Stimulated activated CD8-positive, alpha-beta memory T cell treated with anti-CD3 and anti-CD28 coated beads, Interleukin-2, amount 100 ng/mL, for 1 hour (primary cell): ENCODE data around the gene RUBCN.

Experiments used
- DNase-seq, 2 donors: peaks; one replicate each; pipeline ENCODE4 v3.0.0-alpha.2; 2020; ENCODE audit warnings: low read depth in 2 of 2

Gene RUBCN

GRCh38 chr3:197736491-197737318 is at the start of gene RUBCN:
RUBCN (minus strand) TSS chr3:197736904; CDS start chr3:197736719, 185 bp downstream.
- peak; percentile 81 to 88 for DNase-seq

- DNase-seq, result no peak
Measured at GRCh38 chr3:197784019-197784585, 47.4 kb upstream of the RUBCN start.

- DNase-seq, result no peak
Measured at GRCh38 chr3:197782230-197782629, 45.5 kb upstream of the RUBCN start.

GRCh38 chr3:197775317-197775716 is 38.6 kb upstream of the RUBCN start:
- DNase-seq, result no peak

GRCh38 chr3:197761784-197762183 is 25.1 kb upstream of the RUBCN start:
- no peak for DNase-seq

GRCh38 chr3:197758512-197758911 is 21.8 kb upstream of the RUBCN start:
- no peak for DNase-seq

- DNase-seq, result no peak
Measured at GRCh38 chr3:197756704-197757103, 20.0 kb upstream of the RUBCN start.

GRCh38 chr3:197753263-197753662 is 16.6 kb upstream of the RUBCN start:
- no peak for DNase-seq

- DNase-seq, result no peak
Measured at GRCh38 chr3:197752107-197752506, 15.4 kb upstream of the RUBCN start.

GRCh38 chr3:197750858-197751737 is 14.4 kb upstream of the RUBCN start:
- DNase-seq, result no peak

- DNase-seq, result peak; percentile 27 to 29
Measured at GRCh38 chr3:197750396-197750831, 13.7 kb upstream of the RUBCN start.

GRCh38 chr3:197749601-197750395 is 13.1 kb upstream of the RUBCN start, which contains the start of gene FYTTD1:
FYTTD1 (plus strand) TSS chr3:197749883; CDS start chr3:197749972, 89 bp downstream.
- peak; percentile 79 to 80 for DNase-seq

- DNase-seq, result peak in 1 of 2 donors; percentile 13
Measured at GRCh38 chr3:197749315-197749600, 12.6 kb upstream of the RUBCN start.

GRCh38 chr3:197748597-197749314 is 12.1 kb upstream of the RUBCN start:
- DNase-seq, result no peak

GRCh38 chr3:197746801-197747237 is 10.1 kb upstream of the RUBCN start:
- no peak for DNase-seq

GRCh38 chr3:197746209-197746608 is 9.5 kb upstream of the RUBCN start:
- DNase-seq, result no peak

GRCh38 chr3:197742787-197743186 is 6.1 kb upstream of the RUBCN start:
- no peak for DNase-seq

GRCh38 chr3:197737749-197738462 is 1.2 kb upstream of the RUBCN start:
- DNase-seq, result no peak

GRCh38 chr3:197737319-197737649 is 580 bp upstream of the RUBCN start:
- DNase-seq, result no peak

- DNase-seq, result peak in 1 of 2 donors; percentile 25
Measured at GRCh38 chr3:197736010-197736490, 654 bp downstream of the RUBCN start.
